Fibroblast of the aortic adventitia (primary cell): ENCODE results near the gene INPP5F. TPM values are rescaled to one million over a fixed set of nuclear protein-coding genes. Genes with fewer than 3 reads are reported as not detected.

Source experiments
- DNase-seq: peaks from one replicate; pipeline ENCODE4 v3.0.0-alpha.2; 2010; ENCODE audit warnings: low read depth
- H3K4me3 ChIP-seq: 2 replicates; pipeline ENCODE4 v1.5.1; 2011; ENCODE audit warnings: low read depth, mild to moderate bottlenecking, control low read depth, low read length, moderate library complexity
- total RNA-seq: library from RNA; depleted of rRNA; stranded (reverse); fragments of >200 nt; gene quantifications from 2 replicates; pipeline ENCODE4 v1.2.3, GENCODE V29; 2012; ENCODE audit warnings: low replicate concordance
- TF ChIP-seq, protein P1 (sequence below): IDR thresholded peaks from 2 replicates; pipeline ENCODE4 v1.5.1; 2011; ENCODE audit warnings: mild to moderate bottlenecking, low read length, control low read depth, inconsistent platforms; ENCODE audit not compliant: insufficient read depth

The INPP5F gene
- total RNA-seq, 1 donor = 22.2 TPM

DNA sequence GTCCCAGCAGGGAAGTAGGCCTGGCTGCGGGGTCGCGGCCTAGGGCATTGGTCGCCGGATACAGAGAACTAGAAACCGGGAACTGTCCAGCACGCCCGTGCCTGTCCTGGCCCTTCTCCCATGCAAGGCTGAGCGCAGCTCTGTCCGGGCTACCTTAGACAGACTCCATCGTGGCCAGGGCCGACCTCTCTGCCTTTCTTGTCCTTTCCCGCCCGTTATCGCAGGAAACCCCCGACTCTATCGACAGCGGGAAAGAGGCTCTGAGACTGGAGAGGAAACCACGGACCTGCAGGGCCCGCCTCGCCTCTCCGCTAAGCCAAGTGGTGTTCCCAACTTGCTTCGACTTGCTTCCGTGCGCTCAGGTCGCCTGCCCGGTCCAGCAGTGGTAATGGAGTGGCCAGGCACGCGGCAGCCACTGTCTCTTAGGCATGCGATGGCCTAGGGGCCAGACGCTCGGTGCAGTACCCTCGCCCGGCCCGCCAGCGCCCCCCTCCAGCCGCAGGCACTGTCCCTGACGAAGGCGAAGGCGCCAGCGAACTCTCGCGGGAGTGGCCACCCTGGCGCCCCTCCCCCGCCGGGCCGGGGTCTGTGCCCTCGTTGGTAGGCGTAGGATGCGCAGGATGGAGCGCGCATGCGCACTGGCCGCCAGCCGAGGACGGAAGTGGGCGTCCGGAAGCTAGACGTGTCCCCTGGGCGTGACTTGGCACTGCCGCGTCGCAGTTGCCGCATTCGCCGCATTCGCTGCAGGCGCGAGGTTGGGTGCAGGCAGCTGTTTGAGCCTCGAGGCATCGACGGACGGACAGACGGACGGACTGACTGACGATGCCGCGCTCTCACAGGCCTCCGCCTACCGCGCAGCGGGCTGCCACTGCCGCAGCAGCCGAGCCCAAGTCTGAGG, 92.4 kb downstream of the INPP5F start:
- peak overlapping the region; percentile 58 for H3K4me3 ChIP-seq
- TF ChIP-seq, protein P1, sequence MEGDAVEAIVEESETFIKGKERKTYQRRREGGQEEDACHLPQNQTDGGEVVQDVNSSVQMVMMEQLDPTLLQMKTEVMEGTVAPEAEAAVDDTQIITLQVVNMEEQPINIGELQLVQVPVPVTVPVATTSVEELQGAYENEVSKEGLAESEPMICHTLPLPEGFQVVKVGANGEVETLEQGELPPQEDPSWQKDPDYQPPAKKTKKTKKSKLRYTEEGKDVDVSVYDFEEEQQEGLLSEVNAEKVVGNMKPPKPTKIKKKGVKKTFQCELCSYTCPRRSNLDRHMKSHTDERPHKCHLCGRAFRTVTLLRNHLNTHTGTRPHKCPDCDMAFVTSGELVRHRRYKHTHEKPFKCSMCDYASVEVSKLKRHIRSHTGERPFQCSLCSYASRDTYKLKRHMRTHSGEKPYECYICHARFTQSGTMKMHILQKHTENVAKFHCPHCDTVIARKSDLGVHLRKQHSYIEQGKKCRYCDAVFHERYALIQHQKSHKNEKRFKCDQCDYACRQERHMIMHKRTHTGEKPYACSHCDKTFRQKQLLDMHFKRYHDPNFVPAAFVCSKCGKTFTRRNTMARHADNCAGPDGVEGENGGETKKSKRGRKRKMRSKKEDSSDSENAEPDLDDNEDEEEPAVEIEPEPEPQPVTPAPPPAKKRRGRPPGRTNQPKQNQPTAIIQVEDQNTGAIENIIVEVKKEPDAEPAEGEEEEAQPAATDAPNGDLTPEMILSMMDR = no peak
- DNase-seq = peak; percentile 50

DNA sequence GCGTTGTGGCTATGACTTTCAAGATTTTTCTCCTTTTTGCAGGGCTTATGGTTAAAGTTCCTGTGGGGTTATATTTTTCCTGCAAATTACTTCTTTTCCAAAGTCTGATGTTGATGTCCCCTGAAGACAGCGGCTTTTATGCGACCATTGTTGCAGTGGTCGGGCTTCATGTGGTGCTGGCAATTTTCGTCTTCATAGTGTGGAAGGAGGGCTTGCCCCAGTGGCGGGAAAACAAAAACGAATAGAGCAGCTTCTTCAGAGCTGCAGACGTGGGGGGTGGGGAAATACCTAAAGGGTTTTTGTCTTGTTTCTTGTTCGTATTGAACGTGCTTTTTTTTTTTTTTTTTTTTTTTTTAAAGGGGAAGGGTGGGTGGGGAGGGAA, 93.0 kb downstream of the INPP5F start:
- no peak for DNase-seq
- TF ChIP-seq, protein P1 = no peak
- H3K4me3 ChIP-seq = peak overlapping the region; percentile 58

GRCh38 chr10:119821182-119821581, 95.3 kb downstream of the INPP5F start:
- no peak overlapping the region for H3K4me3 ChIP-seq
- no peak for DNase-seq
- TF ChIP-seq, protein P1 = no peak

GRCh38 chr10:119824299-119824698, 98.4 kb downstream of the INPP5F start:
- TF ChIP-seq, protein P1 = no peak
- no peak for DNase-seq
- no peak overlapping the region for H3K4me3 ChIP-seq

- H3K4me3 ChIP-seq = no peak overlapping the region
- TF ChIP-seq, protein P1 = no peak
- DNase-seq = no peak
Observed at GRCh38 chr10:119826771-119827170, 100.9 kb downstream of the INPP5F start.

DNA sequence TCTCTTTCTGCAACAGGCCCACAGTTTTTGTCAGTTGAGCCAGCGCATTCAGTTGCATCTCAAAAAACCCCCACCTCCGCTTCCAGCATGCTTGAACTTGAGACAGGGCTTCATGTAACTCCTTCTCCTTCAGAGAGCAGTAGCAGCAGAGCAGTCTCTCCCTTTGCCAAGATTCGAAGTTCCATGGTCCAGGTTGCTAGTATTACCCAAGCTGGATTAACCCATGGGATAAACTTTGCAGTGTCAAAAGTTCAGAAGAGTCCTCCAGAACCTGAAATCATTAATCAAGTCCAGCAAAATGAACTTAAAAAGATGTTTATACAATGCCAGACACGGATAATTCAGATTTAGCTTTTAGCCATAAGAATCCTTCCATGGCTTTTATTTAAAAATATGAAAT, 101.6 kb downstream of the INPP5F start:
- DNase-seq = no peak

More for the DNA sequence above, 101.6 kb downstream of the INPP5F start:
- TF ChIP-seq, protein P1 = no peak
- H3K4me3 ChIP-seq = no peak overlapping the region
